Measurements from ENCODE around the gene FCN2.

DNA sequence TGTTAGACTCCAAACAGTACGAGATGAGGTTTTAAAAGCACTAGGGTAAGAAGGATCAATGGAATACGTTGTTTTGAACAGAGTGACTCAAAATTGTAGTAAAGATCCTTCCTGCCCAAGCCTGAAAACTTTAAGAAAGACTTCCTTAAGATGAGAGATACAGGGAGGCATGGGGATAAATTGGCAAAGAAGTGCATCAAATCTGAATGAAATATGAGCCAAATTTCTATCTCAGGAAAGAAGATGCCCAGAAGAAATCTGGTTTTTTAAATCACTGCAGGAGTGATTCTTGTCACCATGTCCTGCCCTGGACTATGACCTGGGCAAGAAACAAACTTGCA is 14.9 kb downstream of the FCN2 start:
- TF ChIP-seq, protein P1, sequence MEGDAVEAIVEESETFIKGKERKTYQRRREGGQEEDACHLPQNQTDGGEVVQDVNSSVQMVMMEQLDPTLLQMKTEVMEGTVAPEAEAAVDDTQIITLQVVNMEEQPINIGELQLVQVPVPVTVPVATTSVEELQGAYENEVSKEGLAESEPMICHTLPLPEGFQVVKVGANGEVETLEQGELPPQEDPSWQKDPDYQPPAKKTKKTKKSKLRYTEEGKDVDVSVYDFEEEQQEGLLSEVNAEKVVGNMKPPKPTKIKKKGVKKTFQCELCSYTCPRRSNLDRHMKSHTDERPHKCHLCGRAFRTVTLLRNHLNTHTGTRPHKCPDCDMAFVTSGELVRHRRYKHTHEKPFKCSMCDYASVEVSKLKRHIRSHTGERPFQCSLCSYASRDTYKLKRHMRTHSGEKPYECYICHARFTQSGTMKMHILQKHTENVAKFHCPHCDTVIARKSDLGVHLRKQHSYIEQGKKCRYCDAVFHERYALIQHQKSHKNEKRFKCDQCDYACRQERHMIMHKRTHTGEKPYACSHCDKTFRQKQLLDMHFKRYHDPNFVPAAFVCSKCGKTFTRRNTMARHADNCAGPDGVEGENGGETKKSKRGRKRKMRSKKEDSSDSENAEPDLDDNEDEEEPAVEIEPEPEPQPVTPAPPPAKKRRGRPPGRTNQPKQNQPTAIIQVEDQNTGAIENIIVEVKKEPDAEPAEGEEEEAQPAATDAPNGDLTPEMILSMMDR (optimal IDR thresholded peaks at IDR 0.05 in 1 of 3, IDR thresholded peaks at IDR 0.05 in 1 of 3, conservative IDR thresholded peaks at IDR 0.05 in 1 of 3; ENCODE audit: extremely low read depth in 1 of 3, insufficient read depth in 2 of 3, low read length in 3 of 3): no peak
- no peak for TF ChIP-seq EZH2 (IDR thresholded peaks at IDR 0.05; ENCODE audit: low read length)

Measured in keratinocyte (primary cell).